Progenitor cell of endocrine pancreas (in vitro differentiated cells): ENCODE data around the gene LRRC8A. TPM values are rescaled to one million over a fixed set of nuclear protein-coding genes. Genes with fewer than 3 reads are reported as not detected.
A peak's percentile ranks its signal among the peaks of the same experiment; 100 is the strongest.

Source experiments
- DNase-seq: peaks from one replicate; pipeline ENCODE4 v3.0.0; 2021; ENCODE audit warnings: low spot score; ENCODE audit not compliant: unreplicated experiment
- H3K27ac Mint-ChIP-seq: 2 replicates; pipeline ENCODE4 v1.8.0; 2021; ENCODE audit warnings: mild to moderate bottlenecking, moderate library complexity, mixed read lengths
- H3K27me3 Mint-ChIP-seq: 2 replicates; pipeline ENCODE4 v1.8.0; 2021; ENCODE audit warnings: mixed read lengths
- H3K36me3 Mint-ChIP-seq: 2 replicates; pipeline ENCODE4 v1.8.0; 2022; ENCODE audit warnings: mixed read lengths; ENCODE audit not compliant: insufficient read depth
- H3K4me1 Mint-ChIP-seq: 2 replicates; pipeline ENCODE4 v1.8.0; 2021; ENCODE audit warnings: low read depth, mixed read lengths
- H3K4me3 Mint-ChIP-seq: 2 replicates; pipeline ENCODE4 v1.8.0; 2021; ENCODE audit warnings: low read depth, mild to moderate bottlenecking, moderate library complexity, mixed read lengths
- H3K9me3 Mint-ChIP-seq: 2 replicates; pipeline ENCODE4 v1.8.0; 2021; ENCODE audit warnings: low read depth, mixed read lengths
- total RNA-seq: library from RNA; stranded (reverse); gene quantifications from 2 replicates; pipeline ENCODE4 v1.2.1, GENCODE V29; 2021
- TF ChIP-seq, protein P1 (sequence below): fragments of 200-600 bp; sonication (generic); IDR thresholded peaks from one replicate; pipeline ENCODE4 v1.5.0; 2021; ENCODE audit warnings: antibody characterized with exemption, mild to moderate bottlenecking; ENCODE audit not compliant: unreplicated experiment

The LRRC8A gene
- total RNA-seq, 1 donor from 2014 or later = 38.2 TPM

DNA sequence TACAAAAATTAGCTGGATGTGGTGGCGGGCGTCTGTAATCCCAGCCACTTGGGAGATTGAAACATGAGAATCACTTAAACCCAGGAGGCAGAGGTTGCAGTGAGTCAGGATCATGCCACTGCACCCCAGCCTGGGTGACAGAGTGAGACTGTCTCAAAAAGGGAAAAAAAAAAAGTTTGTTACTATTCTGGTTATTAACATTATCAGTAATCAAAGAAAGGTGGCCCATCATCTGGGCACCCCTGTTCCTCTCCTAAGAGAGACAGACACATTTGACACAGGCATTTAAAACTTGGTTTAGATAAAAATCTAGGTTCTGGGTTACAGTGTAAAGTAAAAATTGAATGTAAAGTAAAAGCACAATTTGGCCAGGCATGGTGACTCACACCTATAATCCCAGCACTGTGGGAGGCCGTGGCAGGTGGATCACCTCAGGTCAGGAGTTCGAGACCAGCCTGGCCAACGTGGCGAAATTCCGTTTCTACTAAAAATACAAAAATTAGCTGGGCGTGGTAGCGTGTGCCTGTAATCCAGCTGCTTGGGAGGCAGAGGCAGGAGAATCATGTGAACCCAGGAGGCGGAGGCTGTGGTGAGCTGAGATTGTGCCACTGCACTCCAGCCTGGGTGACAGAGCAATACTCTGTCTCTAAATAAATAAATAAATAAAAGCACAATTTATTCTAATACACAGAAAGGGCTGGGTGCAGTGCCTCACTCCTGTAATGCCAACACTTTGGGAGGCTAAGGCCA is 22.1 kb downstream of the LRRC8A start:
- DNase-seq = no peak
- Mint-ChIP-seq H3K9me3 (no peaks in the 10 kb centered on the region), H3K27ac (peak overlapping the region; percentile 52), H3K4me3 (no peak overlapping the region), H3K4me1 (no peaks in the 10 kb centered on the region), H3K27me3 (no peaks in the 10 kb centered on the region), H3K36me3 (peaks cover 12% of the 10 kb centered on the region)
- TF ChIP-seq, protein P1, sequence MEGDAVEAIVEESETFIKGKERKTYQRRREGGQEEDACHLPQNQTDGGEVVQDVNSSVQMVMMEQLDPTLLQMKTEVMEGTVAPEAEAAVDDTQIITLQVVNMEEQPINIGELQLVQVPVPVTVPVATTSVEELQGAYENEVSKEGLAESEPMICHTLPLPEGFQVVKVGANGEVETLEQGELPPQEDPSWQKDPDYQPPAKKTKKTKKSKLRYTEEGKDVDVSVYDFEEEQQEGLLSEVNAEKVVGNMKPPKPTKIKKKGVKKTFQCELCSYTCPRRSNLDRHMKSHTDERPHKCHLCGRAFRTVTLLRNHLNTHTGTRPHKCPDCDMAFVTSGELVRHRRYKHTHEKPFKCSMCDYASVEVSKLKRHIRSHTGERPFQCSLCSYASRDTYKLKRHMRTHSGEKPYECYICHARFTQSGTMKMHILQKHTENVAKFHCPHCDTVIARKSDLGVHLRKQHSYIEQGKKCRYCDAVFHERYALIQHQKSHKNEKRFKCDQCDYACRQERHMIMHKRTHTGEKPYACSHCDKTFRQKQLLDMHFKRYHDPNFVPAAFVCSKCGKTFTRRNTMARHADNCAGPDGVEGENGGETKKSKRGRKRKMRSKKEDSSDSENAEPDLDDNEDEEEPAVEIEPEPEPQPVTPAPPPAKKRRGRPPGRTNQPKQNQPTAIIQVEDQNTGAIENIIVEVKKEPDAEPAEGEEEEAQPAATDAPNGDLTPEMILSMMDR = no peak

DNA sequence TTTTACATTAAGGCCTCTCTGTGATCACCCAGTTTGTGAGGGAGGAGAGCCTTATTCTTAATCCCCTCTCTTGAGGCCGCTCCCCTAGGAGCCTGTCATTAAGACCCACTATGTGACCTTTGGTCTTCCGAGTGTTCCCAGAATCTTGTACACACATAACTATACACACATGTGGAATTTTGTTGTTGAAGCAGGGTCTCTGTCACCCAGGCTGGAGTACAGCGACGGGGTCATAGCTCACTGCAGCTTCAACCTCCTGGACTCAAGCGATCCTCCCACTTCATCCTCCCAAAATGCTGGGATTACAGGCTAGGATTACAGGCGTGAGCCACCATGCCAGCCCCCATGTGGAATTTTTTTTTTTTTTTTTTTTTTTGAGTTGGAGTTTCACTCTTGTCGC is 24.0 kb downstream of the LRRC8A start:
- Mint-ChIP-seq H3K4me3 (no peak overlapping the region), H3K27ac (no peak overlapping the region), H3K9me3 (no peaks in the 10 kb centered on the region), H3K27me3 (no peaks in the 10 kb centered on the region), H3K36me3 (peaks cover 16% of the 10 kb centered on the region), H3K4me1 (no peaks in the 10 kb centered on the region)
- TF ChIP-seq, protein P1 = no peak
- DNase-seq = no peak

DNA sequence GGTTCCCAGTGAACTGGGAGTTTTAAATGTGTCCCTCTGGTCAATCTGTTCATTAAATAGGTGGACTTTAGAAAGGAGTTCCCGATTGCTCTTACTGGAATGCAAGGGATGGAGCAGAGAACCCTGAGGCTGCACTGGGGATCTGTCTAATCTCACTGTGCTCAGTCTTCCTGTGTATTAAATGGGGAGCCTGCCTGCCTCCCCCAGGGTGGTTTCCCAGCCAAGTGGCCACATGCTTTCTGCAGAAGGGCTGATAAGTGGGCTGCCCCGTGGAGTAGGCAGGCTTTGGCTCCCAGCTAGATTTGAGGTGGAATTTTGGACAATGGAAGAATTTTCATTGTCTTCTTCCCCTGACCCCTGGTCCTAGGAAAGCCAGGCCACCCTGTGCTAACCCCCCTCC is 24.8 kb downstream of the LRRC8A start:
- peaks cover 4% of the 10 kb centered on the region for H3K4me1 Mint-ChIP-seq
- no peaks in the 10 kb centered on the region for H3K27me3 Mint-ChIP-seq
- no peak overlapping the region for H3K4me3 Mint-ChIP-seq
- no peak for DNase-seq
- H3K9me3 Mint-ChIP-seq = no peaks in the 10 kb centered on the region
- peak overlapping the region; percentile 73 for H3K27ac Mint-ChIP-seq
- TF ChIP-seq, protein P1 = no peak
- H3K36me3 Mint-ChIP-seq = peaks cover 16% of the 10 kb centered on the region

DNA sequence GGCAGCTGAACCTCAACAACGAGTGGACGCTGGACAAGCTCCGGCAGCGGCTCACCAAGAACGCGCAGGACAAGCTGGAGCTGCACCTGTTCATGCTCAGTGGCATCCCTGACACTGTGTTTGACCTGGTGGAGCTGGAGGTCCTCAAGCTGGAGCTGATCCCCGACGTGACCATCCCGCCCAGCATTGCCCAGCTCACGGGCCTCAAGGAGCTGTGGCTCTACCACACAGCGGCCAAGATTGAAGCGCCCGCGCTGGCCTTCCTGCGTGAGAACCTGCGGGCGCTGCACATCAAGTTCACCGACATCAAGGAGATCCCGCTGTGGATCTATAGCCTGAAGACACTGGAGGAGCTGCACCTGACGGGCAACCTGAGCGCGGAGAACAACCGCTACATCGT is 26.4 kb downstream of the LRRC8A start:
- Mint-ChIP-seq H3K4me1 (peaks cover 20% of the 10 kb centered on the region), H3K27me3 (no peaks in the 10 kb centered on the region), H3K27ac (no peak overlapping the region), H3K36me3 (peaks cover 18% of the 10 kb centered on the region), H3K4me3 (no peak overlapping the region), H3K9me3 (no peaks in the 10 kb centered on the region)
- TF ChIP-seq, protein P1 = no peak
- DNase-seq = no peak

DNA sequence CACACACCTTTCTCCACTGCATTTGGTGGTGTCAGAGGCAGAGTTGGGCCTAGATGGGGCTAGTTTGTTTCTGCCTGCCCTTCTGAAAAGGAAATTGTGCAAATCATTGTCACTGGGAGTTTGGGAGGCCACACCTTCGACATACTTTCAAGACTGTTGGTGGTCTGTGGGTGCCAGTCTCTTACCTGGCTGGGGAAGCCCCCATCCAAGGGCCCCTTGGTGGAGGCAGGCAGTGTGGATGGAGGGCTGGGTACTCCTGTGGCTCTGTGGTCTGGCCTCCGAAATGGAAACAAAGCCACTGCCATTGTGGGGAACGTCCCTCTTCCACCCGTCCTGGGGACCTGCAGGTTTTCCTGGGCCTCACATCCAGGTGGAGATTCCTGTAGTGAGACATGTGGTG is 27.9 kb downstream of the LRRC8A start:
- DNase-seq = no peak
- H3K9me3 Mint-ChIP-seq = no peaks in the 10 kb centered on the region
- no peak overlapping the region for H3K27ac Mint-ChIP-seq
- H3K4me1 Mint-ChIP-seq = peaks cover 21% of the 10 kb centered on the region
- H3K27me3 Mint-ChIP-seq = no peaks in the 10 kb centered on the region
- H3K36me3 Mint-ChIP-seq = peaks cover 19% of the 10 kb centered on the region
- no peak overlapping the region for H3K4me3 Mint-ChIP-seq
- TF ChIP-seq, protein P1 = no peak
